GM13977 (cell line): ENCODE data around the gene KSR1.

Experiments
- DNase-seq: peaks from one replicate; pipeline ENCODE4 v3.0.0; 2012; ENCODE audit warnings: low spot score
- CTCF ChIP-seq: IDR thresholded peaks from 2 replicates; pipeline ENCODE4 v1.5.1; 2012; ENCODE audit warnings: mild to moderate bottlenecking, control low read depth; ENCODE audit not compliant: insufficient read depth; ENCODE audit errors: extremely low read depth, missing control alignments
- in situ Hi-C: fragments of 300-500 bp; cut with MboI; formaldehyde crosslinking; loops from one replicate; pipeline ENCODE4 v1.12.0; 2022; ENCODE audit warnings: low sequenced_read_pairs, low pct_unique_long_range_greater_than_20kb, mixed read lengths, inconsistent platforms; ENCODE audit not compliant: unreplicated experiment

Gene KSR1

GRCh38 chr17:27558341-27558740 lies 102.1 kb downstream of the KSR1 start:
- no peak for TF ChIP-seq CTCF
- in situ Hi-C loops = no loop called here
- DNase-seq = no peak

- no peak for DNase-seq
- no peak for TF ChIP-seq CTCF
- in situ Hi-C loops = no loop called here
These were observed 102.7 kb downstream of the KSR1 start for GRCh38 chr17:27558842-27559505.

DNA sequence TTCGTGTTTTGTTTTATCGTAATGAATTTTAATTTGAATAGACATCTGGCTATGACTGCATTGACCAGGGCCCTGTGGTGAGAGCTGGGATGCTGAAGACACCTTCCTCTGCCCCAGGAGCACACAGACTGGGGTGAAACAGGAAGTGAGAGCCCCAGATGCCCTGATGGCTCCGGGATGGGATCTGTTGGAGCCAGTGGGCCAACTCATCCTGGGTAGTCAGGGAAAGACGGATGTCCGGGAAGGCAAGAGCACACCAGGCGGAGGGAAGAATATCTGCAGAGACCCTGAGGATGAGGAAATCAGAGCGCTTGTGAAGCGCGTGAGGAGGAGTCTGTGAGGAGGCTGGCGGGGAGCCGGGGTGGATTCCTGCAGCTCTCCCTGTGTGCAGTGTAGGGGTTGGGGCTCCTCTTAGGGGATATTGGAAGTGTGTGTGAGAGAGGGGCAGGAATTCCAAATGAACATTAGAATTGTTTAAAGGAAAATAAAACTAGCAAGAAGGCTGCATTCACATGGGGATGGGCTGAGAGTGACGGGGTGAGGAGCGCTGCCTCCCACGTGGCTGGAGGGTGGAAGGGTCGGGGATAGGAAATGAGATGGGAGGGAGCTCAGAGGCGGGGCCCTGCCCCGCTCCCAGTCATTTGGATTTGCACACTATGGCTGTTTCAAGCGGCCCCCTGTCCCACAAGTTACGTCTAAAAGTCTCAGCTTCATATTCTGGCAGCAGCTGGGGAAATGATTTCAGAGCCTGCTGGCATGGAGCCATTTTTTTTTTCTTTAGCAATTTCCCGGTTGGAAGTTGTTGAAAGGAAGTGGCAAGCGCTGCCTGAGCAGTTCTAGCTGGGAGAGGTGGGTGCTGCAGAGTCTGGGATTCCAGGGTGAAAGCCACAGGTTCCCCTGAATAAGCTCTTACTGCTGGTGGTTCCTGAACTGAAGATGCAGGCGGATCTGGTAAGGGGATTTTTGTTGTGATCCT lies 103.5 kb downstream of the KSR1 start:
- TF ChIP-seq CTCF = no peak
- in situ Hi-C loops = no loop called here
- DNase-seq = no peak

DNA sequence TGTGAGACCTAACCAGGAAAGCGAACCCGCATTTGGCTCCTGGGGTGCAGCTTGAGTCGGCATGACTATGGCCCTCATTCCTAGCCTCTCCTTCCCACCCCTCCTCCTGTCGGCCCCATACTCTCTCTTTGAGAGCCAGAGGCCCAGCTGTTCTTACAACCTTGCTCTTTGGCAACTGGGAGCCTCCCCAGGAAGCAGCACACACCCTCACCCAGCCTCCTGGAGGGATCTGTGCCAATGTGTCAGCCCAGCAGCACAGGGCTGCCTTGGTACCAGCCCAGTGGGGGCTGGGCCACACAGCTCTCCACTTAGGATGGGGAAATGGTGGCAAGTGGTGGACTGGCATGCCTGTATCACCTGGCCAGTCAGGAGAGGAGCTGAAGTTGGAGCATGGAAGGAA lies 104.4 kb downstream of the KSR1 start:
- no peak for DNase-seq
- in situ Hi-C loops = no loop called here
- no peak for TF ChIP-seq CTCF

DNA sequence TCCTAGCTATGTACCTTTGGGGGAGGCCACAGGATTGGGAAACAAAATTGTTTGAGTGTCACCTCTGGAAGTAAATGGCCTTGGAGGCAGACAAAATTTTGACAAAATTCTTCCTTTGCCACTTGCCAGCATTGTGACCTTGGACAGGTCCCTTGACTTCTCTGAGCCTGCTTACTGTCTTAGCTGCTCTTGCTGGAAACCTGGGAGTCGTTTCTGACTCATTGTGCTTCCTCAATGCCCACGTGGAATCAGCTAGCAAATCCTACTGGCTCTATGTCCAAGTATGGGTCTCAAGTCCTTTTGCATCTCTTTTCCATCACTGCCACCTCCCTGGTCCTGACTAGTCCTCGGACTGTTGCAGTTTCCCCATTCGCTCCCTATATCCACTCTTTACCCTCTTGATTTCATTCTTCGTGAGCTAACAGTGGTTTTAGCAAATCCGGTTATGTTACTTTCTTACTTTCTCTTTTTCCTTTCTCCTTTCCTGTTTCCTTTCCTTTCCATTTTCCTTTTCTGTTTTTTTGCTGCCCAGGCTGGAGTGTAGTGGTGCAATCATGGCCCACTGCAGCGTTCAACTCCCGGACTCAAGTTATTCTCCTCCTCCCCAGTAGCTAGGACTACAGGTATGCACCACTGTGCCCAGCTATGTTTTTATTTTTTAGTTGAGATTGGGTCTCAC lies 106.7 kb downstream of the KSR1 start:
- in situ Hi-C loops = no loop called here
- no peak for TF ChIP-seq CTCF
- DNase-seq = no peak

GRCh38 chr17:27563532-27563931 lies 107.3 kb downstream of the KSR1 start:
- in situ Hi-C loops = no loop called here
- TF ChIP-seq CTCF = no peak

More at GRCh38 chr17:27563532-27563931, 107.3 kb downstream of the KSR1 start:
- no peak for DNase-seq
